ENCODE measurements around the gene CORIN.

CORIN gene

GRCh38 chr4:47837908-47838294 lies at the start of gene CORIN:
CORIN (minus strand) TSS chr4:47838067; CDS start chr4:47837949, 118 bp downstream.
- in situ Hi-C loops (cut with MboI; ENCODE audit: low sequenced_read_pairs): no loop called here

- in situ Hi-C loops (cut with MboI; ENCODE audit: low sequenced_read_pairs): no loop called here
Measured at GRCh38 chr4:47882228-47882627, 44.4 kb upstream of the CORIN start.

GRCh38 chr4:47879458-47879857 lies 41.6 kb upstream of the CORIN start:
- in situ Hi-C loops (cut with MboI; ENCODE audit: low sequenced_read_pairs): no loop called here

GRCh38 chr4:47876784-47877546 lies 39.1 kb upstream of the CORIN start:
- in situ Hi-C loops (cut with MboI; ENCODE audit: low sequenced_read_pairs): no loop called here

- in situ Hi-C loops (cut with MboI; ENCODE audit: low sequenced_read_pairs): no loop called here
Measured at GRCh38 chr4:47876310-47876709, 38.4 kb upstream of the CORIN start.

GRCh38 chr4:47873877-47874541 lies 36.1 kb upstream of the CORIN start:
- in situ Hi-C loops (cut with MboI; ENCODE audit: low sequenced_read_pairs): no loop called here

GRCh38 chr4:47863486-47863885 lies 25.6 kb upstream of the CORIN start:
- in situ Hi-C loops (cut with MboI; ENCODE audit: low sequenced_read_pairs): no loop called here

- in situ Hi-C loops (cut with MboI; ENCODE audit: low sequenced_read_pairs): no loop called here
Measured at GRCh38 chr4:47862297-47862696, 24.4 kb upstream of the CORIN start.

GRCh38 chr4:47860305-47860704 lies 22.4 kb upstream of the CORIN start:
- in situ Hi-C loops (cut with MboI; ENCODE audit: low sequenced_read_pairs): no loop called here

- in situ Hi-C loops (cut with MboI; ENCODE audit: low sequenced_read_pairs): no loop called here
Measured at GRCh38 chr4:47858006-47858405, 20.1 kb upstream of the CORIN start.

- in situ Hi-C loops (cut with MboI; ENCODE audit: low sequenced_read_pairs): no loop called here
Measured at GRCh38 chr4:47856713-47857112, 18.8 kb upstream of the CORIN start.

GRCh38 chr4:47855350-47855749 lies 17.5 kb upstream of the CORIN start:
- in situ Hi-C loops (cut with MboI; ENCODE audit: low sequenced_read_pairs): no loop called here

GRCh38 chr4:47852136-47852535 lies 14.3 kb upstream of the CORIN start:
- in situ Hi-C loops (cut with MboI; ENCODE audit: low sequenced_read_pairs): no loop called here

GRCh38 chr4:47849466-47849865 lies 11.6 kb upstream of the CORIN start:
- in situ Hi-C loops (cut with MboI; ENCODE audit: low sequenced_read_pairs): no loop called here

GRCh38 chr4:47848041-47848440 lies 10.2 kb upstream of the CORIN start:
- in situ Hi-C loops (cut with MboI; ENCODE audit: low sequenced_read_pairs): no loop called here

- in situ Hi-C loops (cut with MboI; ENCODE audit: low sequenced_read_pairs): no loop called here
Measured at GRCh38 chr4:47842985-47843384, 5.1 kb upstream of the CORIN start.

- in situ Hi-C loops (cut with MboI; ENCODE audit: low sequenced_read_pairs): no loop called here
Measured at GRCh38 chr4:47840291-47840690, 2.4 kb upstream of the CORIN start.

- in situ Hi-C loops (cut with MboI; ENCODE audit: low sequenced_read_pairs): no loop called here
Measured at GRCh38 chr4:47839259-47839658, 1.4 kb upstream of the CORIN start.

GRCh38 chr4:47838445-47838844 lies 578 bp upstream of the CORIN start:
- in situ Hi-C loops (cut with MboI; ENCODE audit: low sequenced_read_pairs): no loop called here

GRCh38 chr4:47837094-47837907 lies 566 bp downstream of the CORIN start:
- in situ Hi-C loops (cut with MboI; ENCODE audit: low sequenced_read_pairs): no loop called here

GRCh38 chr4:47836641-47837093 lies 1.2 kb downstream of the CORIN start:
- in situ Hi-C loops (cut with MboI; ENCODE audit: low sequenced_read_pairs): no loop called here

- in situ Hi-C loops (cut with MboI; ENCODE audit: low sequenced_read_pairs): no loop called here
Measured at GRCh38 chr4:47835494-47835893, 2.4 kb downstream of the CORIN start.

Data from hTERT RPE-1 (cell line).